Epithelial cell of esophagus (primary cell): Measurements from ENCODE around the gene PAX2.

ENCODE experiments used
- DNase-seq: peaks from one replicate; pipeline ENCODE4 v3.0.0; 2010; ENCODE audit warnings: low read depth
- H3K4me3 ChIP-seq: 2 replicates; pipeline ENCODE4 v1.5.1; 2011; ENCODE audit warnings: mild to moderate bottlenecking, low read length, control low read depth
- CTCF ChIP-seq: IDR thresholded peaks from 2 replicates; pipeline ENCODE4 v1.5.1; 2011; ENCODE audit warnings: low read depth, mild to moderate bottlenecking, low read length, control low read depth, inconsistent platforms; ENCODE audit not compliant: insufficient read depth; ENCODE audit errors: missing control alignments

PAX2 gene

GRCh38 chr10:100745882-100746783 lies 751 bp downstream of the PAX2 start:
- no peak for TF ChIP-seq CTCF
- no peak for DNase-seq
- H3K4me3 ChIP-seq, result no peak overlapping the region

- no peak for TF ChIP-seq CTCF
- no peak overlapping the region for H3K4me3 ChIP-seq
- DNase-seq, result no peak
These were observed 1.5 kb downstream of the PAX2 start for GRCh38 chr10:100746784-100747455.

- TF ChIP-seq CTCF, result no peak
- no peak for DNase-seq
- H3K4me3 ChIP-seq, result no peak overlapping the region
These were observed 2.3 kb downstream of the PAX2 start for GRCh38 chr10:100747456-100748230.

GRCh38 chr10:100748231-100749058 lies 3.1 kb downstream of the PAX2 start:
- TF ChIP-seq CTCF, result no peak
- no peak overlapping the region for H3K4me3 ChIP-seq
- no peak for DNase-seq

- H3K4me3 ChIP-seq, result no peak overlapping the region
- no peak for TF ChIP-seq CTCF
- DNase-seq, result no peak
These were observed 3.6 kb downstream of the PAX2 start for GRCh38 chr10:100749059-100749308.
